Common myeloid progenitor, CD34-positive (primary cell): ENCODE data around the gene MACROD1.

Experiments used
- CTCF ChIA-PET: fragments of 350-600 bp; sonication (Branson Sonifier 250); formaldehyde crosslinking; loops from one replicate; lab custom pipeline; 2021; ENCODE audit warnings: antibody characterized with exemption; lab: Charles Lee
- POLR2A ChIA-PET: fragments of 350-600 bp; sonication (Branson Sonifier 250); formaldehyde crosslinking; loops from one replicate; lab custom pipeline; 2021; ENCODE audit warnings: antibody characterized with exemption; lab: Charles Lee
- DNase-seq, 3 donors: peaks; one replicate each; pipeline versions ENCODE4 v3.0.0 to v3.0.0-alpha.2; 2013
- H3K27ac ChIP-seq, 2 experiments: 1 replicate in 1 of 2; 2 replicates in 1 of 2; pipeline ENCODE4 v1.7.0; 2013; ENCODE audit warnings: inconsistent platforms in 2 of 2, low read length in 2 of 2, mild to moderate bottlenecking in 2 of 2, low read depth in 1 of 2, moderate library complexity in 1 of 2; ENCODE audit not compliant: severe bottlenecking in 2 of 2, insufficient read depth in 1 of 2, poor library complexity in 1 of 2
- H3K27me3 ChIP-seq, 5 experiments: replicated peaks in 2 of 5; 1 replicate in 3 of 5; 2 replicates in 2 of 5; pipeline versions ENCODE4 v1.6.1 to v1.7.0; 2013; ENCODE audit warnings: low read length in 4 of 5, mild to moderate bottlenecking in 2 of 5, moderate library complexity in 2 of 5, inconsistent platforms in 1 of 5; ENCODE audit not compliant: insufficient read depth in 5 of 5, control insufficient read depth in 4 of 5
- H3K36me3 ChIP-seq, 4 experiments: 1 replicate in 2 of 4; 2 replicates in 2 of 4; pipeline versions ENCODE4 v1.6.1 to v1.7.0; 2013; ENCODE audit warnings: low read length in 3 of 4, control low read depth in 1 of 4, mild to moderate bottlenecking in 1 of 4; ENCODE audit not compliant: control insufficient read depth in 4 of 4, insufficient read depth in 4 of 4
- H3K4me1 ChIP-seq, 4 experiments: 1 replicate in 3 of 4; 2 replicates in 1 of 4; pipeline versions ENCODE4 v1.6.1 to v1.7.1; 2013; ENCODE audit warnings: low read length in 3 of 4, mild to moderate bottlenecking in 3 of 4, control low read depth in 1 of 4, inconsistent platforms in 1 of 4, moderate library complexity in 1 of 4; ENCODE audit not compliant: control insufficient read depth in 4 of 4, insufficient read depth in 4 of 4; ENCODE audit errors: control extremely low read depth in 1 of 4
- H3K4me3 ChIP-seq, 7 experiments: 1 replicate in 4 of 7; 2 replicates in 3 of 7; pipeline versions ENCODE4 v1.5.1 to v1.7.0; 2013; ENCODE audit warnings: mild to moderate bottlenecking in 7 of 7, low read length in 6 of 7, moderate library complexity in 6 of 7, inconsistent platforms in 2 of 7, low read depth in 2 of 7, control low read depth in 1 of 7; ENCODE audit not compliant: insufficient read depth in 4 of 7, control insufficient read depth in 1 of 7; ENCODE audit errors: extremely low read depth in 1 of 7
- H3K9me3 ChIP-seq, 5 experiments: 1 replicate in 4 of 5; 2 replicates in 1 of 5; pipeline versions ENCODE4 v1.6.1 to v1.7.1; 2013; ENCODE audit warnings: low read length in 4 of 5, mild to moderate bottlenecking in 2 of 5, inconsistent platforms in 1 of 5, low read depth in 1 of 5, moderate library complexity in 1 of 5; ENCODE audit not compliant: control insufficient read depth in 4 of 5, insufficient read depth in 2 of 5; ENCODE audit errors: control extremely low read depth in 1 of 5
- WGBS: methylation state at CpG from one replicate; pipeline ENCODE4 v1.1.5; 2013; ENCODE audit not compliant: insufficient coverage; 5-methylcytosine and 5-hydroxymethylcytosine counted together

The MACROD1 gene

GRCh38 chr11:64122411-64123410 lies 43.2 kb downstream of the MACROD1 start:
- H3K27ac ChIP-seq = no peak overlapping the region
- DNase-seq = no peak
- WGBS = 91% methylated on average over 25 of the region's 28 CpGs
- CTCF ChIA-PET = interaction anchor here (0.6 to 2.1 kb wide), 3 partner anchors 19 to 98 kb away, joined by 4 to 5 read pairs (median 5); no protein-coding TSS in a partner anchor
- no peaks in the 10 kb centered on the region for H3K36me3 ChIP-seq
- H3K27me3 ChIP-seq = no peaks in the 10 kb centered on the region
- H3K4me3 ChIP-seq = no peak overlapping the region
- H3K4me1 ChIP-seq = peaks cover 0 to 13% (median 6%) of the 10 kb centered on the region in 4 experiments
- H3K9me3 ChIP-seq = no peaks in the 10 kb centered on the region
- POLR2A ChIA-PET = no interaction called here

DNA sequence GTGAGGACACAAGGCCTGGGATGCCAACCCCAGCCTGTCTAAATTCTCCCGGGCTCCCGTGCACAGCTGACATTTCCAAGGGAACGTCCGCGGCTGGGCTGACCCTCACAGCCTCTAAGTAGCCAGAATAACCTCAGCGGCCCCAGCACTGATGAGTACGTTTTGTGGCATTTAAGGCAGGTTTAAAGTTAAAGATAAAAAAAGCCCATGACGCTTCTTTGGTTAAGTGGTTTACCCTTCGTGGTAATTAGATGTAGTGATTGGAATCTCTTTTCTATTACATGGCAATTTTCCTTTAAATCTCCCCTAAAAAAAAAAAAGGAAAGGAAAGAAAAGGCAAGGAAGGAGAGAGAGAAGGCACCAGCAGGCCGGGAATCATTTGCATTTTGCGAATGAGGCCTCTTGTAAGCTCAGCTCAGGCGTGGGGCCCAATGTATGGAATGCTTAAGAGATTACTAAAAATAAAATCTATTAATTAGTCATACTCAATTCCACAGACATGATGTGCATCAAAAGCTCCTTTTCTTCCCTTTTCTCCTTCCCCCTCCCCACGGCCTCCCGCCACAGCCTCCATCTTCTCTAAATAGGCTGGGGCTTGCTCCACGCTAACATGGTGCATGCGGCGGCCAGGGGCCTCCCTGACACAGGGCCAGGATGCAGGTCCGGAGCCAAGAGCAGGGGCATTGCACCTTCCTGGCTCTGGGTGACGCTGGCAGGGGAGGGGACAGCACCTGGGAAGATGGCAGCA lies 44.1 kb downstream of the MACROD1 start:
- H3K4me3 ChIP-seq = no peak overlapping the region
- DNase-seq = no peak
- peaks cover 0 to 13% (median 6%) of the 10 kb centered on the region in 4 experiments for H3K4me1 ChIP-seq
- H3K27ac ChIP-seq = no peak overlapping the region
- WGBS = 95% methylated on average over 13 of the region's 19 CpGs
- H3K27me3 ChIP-seq = no peaks in the 10 kb centered on the region
- H3K36me3 ChIP-seq = no peaks in the 10 kb centered on the region
- no peaks in the 10 kb centered on the region for H3K9me3 ChIP-seq
- POLR2A ChIA-PET = no interaction called here
- CTCF ChIA-PET = interaction anchor here (0.6 to 2.1 kb wide), 3 partner anchors 20 to 97 kb away, joined by 4 to 5 read pairs (median 5); no protein-coding TSS in a partner anchor

- DNase-seq = no peak
- H3K27ac ChIP-seq = no peak overlapping the region
- no peaks in the 10 kb centered on the region for H3K27me3 ChIP-seq
- POLR2A ChIA-PET = no interaction called here
- CTCF ChIA-PET = interaction anchor here (1.5 to 2.1 kb wide), 2 partner anchors 21 to 26 kb away, joined by 5 read pairs; no protein-coding TSS in a partner anchor
- H3K4me3 ChIP-seq = no peak overlapping the region
- no peaks in the 10 kb centered on the region for H3K9me3 ChIP-seq
- peaks cover 0 to 10% (median 5%) of the 10 kb centered on the region in 4 experiments for H3K4me1 ChIP-seq
- no peaks in the 10 kb centered on the region for H3K36me3 ChIP-seq
- WGBS = 80% methylated on average over 10 of the region's 13 CpGs
Observed at GRCh38 chr11:64120951-64121569, 44.9 kb downstream of the MACROD1 start.

- no peaks in the 10 kb centered on the region for H3K27me3 ChIP-seq
- ChIA-PET CTCF (no interaction called here), POLR2A (no interaction called here)
- no peaks in the 10 kb centered on the region for H3K4me1 ChIP-seq
- H3K4me3 ChIP-seq = no peak overlapping the region
- no peaks in the 10 kb centered on the region for H3K36me3 ChIP-seq
- DNase-seq = no peak
- no peak overlapping the region for H3K27ac ChIP-seq
- no peaks in the 10 kb centered on the region for H3K9me3 ChIP-seq
- WGBS = 94% methylated on average over 17 of the region's 18 CpGs
Observed at GRCh38 chr11:64119700-64120099, 46.2 kb downstream of the MACROD1 start.

DNA sequence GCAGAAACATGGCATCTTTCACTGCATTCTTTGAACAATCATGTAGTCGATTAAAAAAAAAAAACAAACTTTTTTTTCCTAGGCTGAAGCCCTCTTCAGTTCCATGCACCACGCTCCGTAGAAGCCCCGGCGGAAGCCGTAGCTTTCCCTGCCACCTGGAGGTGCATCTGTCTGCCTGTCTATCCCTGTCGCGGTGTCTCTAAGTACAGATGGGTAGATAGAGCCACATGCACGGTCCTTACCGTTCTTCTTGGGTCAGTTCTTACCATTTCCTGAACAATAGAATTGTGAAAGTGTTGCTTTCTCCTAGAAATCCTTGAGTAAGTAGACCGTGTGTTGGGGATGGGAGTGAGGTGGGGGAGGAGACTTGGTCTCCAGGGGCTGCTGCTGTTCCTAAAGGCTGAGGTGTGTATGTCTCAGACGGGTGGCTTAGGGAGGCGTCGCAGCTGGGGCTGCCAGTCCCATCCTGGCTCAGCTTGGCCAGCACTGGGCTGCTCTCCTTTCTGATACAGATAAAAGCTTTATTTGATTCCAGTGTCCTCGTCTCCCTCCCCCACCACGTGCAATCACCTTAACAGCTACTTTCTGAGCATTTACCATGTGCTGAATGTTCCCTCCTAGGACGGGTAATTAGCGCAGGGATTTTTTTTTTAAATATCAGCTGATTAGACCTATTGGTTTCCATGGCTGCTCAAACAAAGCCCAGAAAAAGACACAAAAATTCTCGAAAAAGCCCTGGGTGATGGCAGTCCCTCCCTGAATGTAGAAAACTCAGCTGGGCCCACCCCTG lies 46.8 kb downstream of the MACROD1 start:
- H3K27ac ChIP-seq = no peak overlapping the region
- no peaks in the 10 kb centered on the region for H3K27me3 ChIP-seq
- no peaks in the 10 kb centered on the region for H3K9me3 ChIP-seq
- H3K4me1 ChIP-seq = no peaks in the 10 kb centered on the region
- no peak for DNase-seq
- ChIA-PET CTCF (interaction anchor here (1.3 to 1.4 kb wide), 2 partner anchors 9 to 30 kb away, joined by 3 to 4 read pairs; no protein-coding TSS in a partner anchor), POLR2A (no interaction called here)
- H3K4me3 ChIP-seq = no peak overlapping the region
- WGBS = 96% methylated on average over 14 of the region's 19 CpGs
- H3K36me3 ChIP-seq = no peaks in the 10 kb centered on the region

DNA sequence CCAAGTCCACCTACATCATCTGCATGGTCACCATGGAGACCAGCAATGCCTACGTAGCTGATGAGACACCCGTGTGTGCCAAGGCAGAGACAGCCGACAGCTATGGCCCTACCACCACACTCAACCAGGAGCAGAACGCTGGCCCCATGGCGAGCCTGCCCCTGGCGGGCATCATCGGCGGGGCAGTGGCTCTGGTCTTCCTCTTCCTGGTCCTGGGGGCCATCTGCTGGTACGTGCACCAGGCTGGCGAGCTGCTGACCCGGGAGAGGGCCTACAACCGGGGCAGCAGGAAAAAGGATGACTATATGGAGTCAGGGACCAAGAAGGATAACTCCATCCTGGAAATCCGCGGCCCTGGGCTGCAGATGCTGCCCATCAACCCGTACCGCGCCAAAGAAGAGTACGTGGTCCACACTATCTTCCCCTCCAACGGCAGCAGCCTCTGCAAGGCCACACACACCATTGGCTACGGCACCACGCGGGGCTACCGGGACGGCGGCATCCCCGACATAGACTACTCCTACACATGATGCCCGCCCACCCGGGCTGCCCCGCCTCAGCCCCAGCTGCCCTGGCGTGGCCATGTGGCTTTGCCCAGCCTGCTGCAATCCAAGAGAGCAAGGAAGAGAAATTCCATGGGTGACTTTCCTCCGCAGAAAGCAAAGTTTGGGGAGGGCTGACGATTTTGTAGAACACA lies 48.0 kb downstream of the MACROD1 start:
- no peaks in the 10 kb centered on the region for H3K9me3 ChIP-seq
- H3K36me3 ChIP-seq = no peaks in the 10 kb centered on the region
- no peaks in the 10 kb centered on the region for H3K27me3 ChIP-seq
- no peaks in the 10 kb centered on the region for H3K4me1 ChIP-seq
- ChIA-PET CTCF (interaction anchor here (1.3 to 1.4 kb wide), 2 partner anchors 8 to 31 kb away, joined by 3 to 4 read pairs; no protein-coding TSS in a partner anchor), POLR2A (no interaction called here)
- WGBS = 95% methylated on average over 27 of the region's 32 CpGs
- H3K27ac ChIP-seq = no peak overlapping the region
- DNase-seq = no peak
- no peak overlapping the region for H3K4me3 ChIP-seq
